Measurements from ENCODE around the gene NR1H3. TPM values are rescaled to one million over a fixed set of nuclear protein-coding genes. Genes with fewer than 3 reads are reported as not detected.

The NR1H3 gene
- total and polyA plus RNA-seq, 10 of the 15 experiments (the other 5 are each of a cell fraction or from before 2014, with no cell fraction given) = 2.6 to 8.9 (median 4.5) TPM

DNA sequence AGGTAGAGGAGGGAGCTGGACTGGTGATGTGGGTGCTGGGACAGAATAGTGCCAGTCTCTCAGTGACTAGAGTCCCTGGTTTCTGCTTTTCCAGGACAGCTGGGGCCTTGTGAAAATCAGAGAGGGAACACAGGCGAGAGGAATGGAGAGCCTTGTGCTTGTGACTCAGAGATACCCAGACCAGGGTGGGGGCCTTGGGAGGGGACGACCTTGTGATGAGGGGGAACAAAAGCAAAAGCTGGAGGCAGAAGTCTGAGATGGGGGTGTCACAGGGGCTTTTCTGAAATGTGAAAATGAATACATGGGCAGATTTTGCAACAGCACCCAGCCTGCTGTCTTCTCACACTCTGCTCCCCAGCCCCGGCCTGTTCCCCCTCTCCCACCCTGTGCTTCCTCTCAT, 3.4 kb upstream of the NR1H3 start:
- H4K20me1 ChIP-seq (ENCODE audit: control insufficient read depth, insufficient read depth) = no peaks in the 10 kb centered on the region
- peaks cover 4% of the 10 kb centered on the region for H3K79me2 ChIP-seq (ENCODE audit: control insufficient read depth, insufficient read depth, low read length)
- intact Hi-C loops (cut with micrococcal nuclease; ENCODE audit: unreplicated experiment) (no loop called here), in situ Hi-C loops (cut with MboI) (no loop called here)
- peaks cover 3% of the 10 kb centered on the region; the same call in 1 of the 2 replicates for H3K4me1 ChIP-seq (ENCODE audit: control insufficient read depth, insufficient read depth, low read length)
- no peak overlapping the region for H3K4me3 ChIP-seq
- ChIA-PET SMC1A (ENCODE audit: uncharacterized antibody, unreplicated experiment) (interaction anchor here (1.3 to 1.4 kb wide), 2 partner anchors 9 to 66 kb away, joined by 3 to 4 read pairs; no protein-coding TSS in a partner anchor), POLR2A (interaction anchor here (1.0 kb wide), 1 partner anchor 77 kb away, joined by 3 read pairs; no protein-coding TSS in a partner anchor), CTCF (no interaction called here), RAD21 (ENCODE audit: unreplicated experiment) (no interaction called here)
- no peak overlapping the region for H2AFZ ChIP-seq (ENCODE audit: control insufficient read depth, low read depth, low read length)
- no peaks in the 10 kb centered on the region for H3K27me3 ChIP-seq (replicated peaks in 1 of 2; ENCODE audit: control insufficient read depth in 2 of 2, insufficient read depth in 2 of 2, low read length in 1 of 2)
- no peaks in the 10 kb centered on the region for H3K9me3 ChIP-seq (replicated peaks; ENCODE audit: control insufficient read depth, insufficient read depth, low read length)
- DNase-seq (ENCODE audit: low read depth, low spot score) (no peak), FAIRE-seq (no peak), ATAC-seq (no peak)
- H3K27ac ChIP-seq (ENCODE audit: control insufficient read depth, insufficient read depth) = no peak overlapping the region
- no peak overlapping the region for H3K4me2 ChIP-seq (ENCODE audit: control insufficient read depth, insufficient read depth)
- H3K9ac ChIP-seq (ENCODE audit: control insufficient read depth, insufficient read depth, low read length) = no peak overlapping the region
- no peaks in the 10 kb centered on the region for H3K36me3 ChIP-seq (ENCODE audit: control insufficient read depth in 2 of 2, insufficient read depth in 2 of 2, low read length in 1 of 2)
- 35% methylated on average over 3 of the region's 3 CpGs for WGBS (ENCODE audit: insufficient coverage, insufficient replicate concordance, low lambda C conversion rate, missing lambda C conversion rate)
- no TSS peak for BruUV-seq (replicated peaks)
- TF ChIP-seq WRNIP1 (IDR thresholded peaks at IDR 0.05; ENCODE audit: borderline replicate concordance, low read depth, low read length) (no peak), MXI1 (IDR thresholded peaks at IDR 0.05; ENCODE audit: low read depth, low read length) (no peak), ATF7 (IDR thresholded peaks at IDR 0.05; ENCODE audit: low read depth) (no peak), ZNF384 (IDR thresholded peaks at IDR 0.05; ENCODE audit: borderline replicate concordance, low read depth, low read length) (no peak), SUPT20H (IDR thresholded peaks at IDR 0.05; ENCODE audit: borderline replicate concordance, control insufficient read depth, low read depth, low read length) (no peak), PRDM15 (CRISPR knock-in tag; IDR thresholded peaks at IDR 0.05) (no peak), YBX1 (IDR thresholded peaks at IDR 0.05) (no peak), ZNF24 (IDR thresholded peaks at IDR 0.05) (no peak)
- TF ChIP-seq, protein P1, sequence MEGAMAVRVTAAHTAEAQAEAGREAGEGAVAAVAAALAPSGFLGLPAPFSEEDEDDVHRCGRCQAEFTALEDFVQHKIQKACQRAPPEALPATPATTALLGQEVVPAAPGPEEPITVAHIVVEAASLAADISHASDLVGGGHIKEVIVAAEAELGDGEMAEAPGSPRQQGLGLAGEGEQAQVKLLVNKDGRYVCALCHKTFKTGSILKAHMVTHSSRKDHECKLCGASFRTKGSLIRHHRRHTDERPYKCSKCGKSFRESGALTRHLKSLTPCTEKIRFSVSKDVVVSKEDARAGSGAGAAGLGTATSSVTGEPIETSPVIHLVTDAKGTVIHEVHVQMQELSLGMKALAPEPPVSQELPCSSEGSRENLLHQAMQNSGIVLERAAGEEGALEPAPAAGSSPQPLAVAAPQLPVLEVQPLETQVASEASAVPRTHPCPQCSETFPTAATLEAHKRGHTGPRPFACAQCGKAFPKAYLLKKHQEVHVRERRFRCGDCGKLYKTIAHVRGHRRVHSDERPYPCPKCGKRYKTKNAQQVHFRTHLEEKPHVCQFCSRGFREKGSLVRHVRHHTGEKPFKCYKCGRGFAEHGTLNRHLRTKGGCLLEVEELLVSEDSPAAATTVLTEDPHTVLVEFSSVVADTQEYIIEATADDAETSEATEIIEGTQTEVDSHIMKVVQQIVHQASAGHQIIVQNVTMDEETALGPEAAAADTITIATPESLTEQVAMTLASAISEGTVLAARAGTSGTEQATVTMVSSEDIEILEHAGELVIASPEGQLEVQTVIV (IDR thresholded peaks at IDR 0.05; ENCODE audit: borderline replicate concordance, partially characterized antibody) = no peak

Measured in GM12878 (cell line).